SU-DHL-6 (cell line): Measurements from ENCODE around the gene ARMH4.

ENCODE experiments used
- H2AFZ ChIP-seq: fragments of 200-600 bp; sonication (generic); 2 replicates; pipeline ENCODE4 v1.6.1; 2014; ENCODE audit warnings: low read depth, mild to moderate bottlenecking, moderate library complexity, mixed read lengths, antibody characterized with exemption, low read length; ENCODE audit not compliant: severe bottlenecking
- H3F3A ChIP-seq: fragments of 200-600 bp; shearing (Covaris generic); 2 replicates; pipeline ENCODE4 v1.6.0; 2016; ENCODE audit warnings: antibody characterized with exemption, mild to moderate bottlenecking; ENCODE audit not compliant: insufficient read depth
- H3K27ac ChIP-seq: fragments of 200-600 bp; sonication (generic); 2 replicates; pipeline ENCODE4 v1.5.1; 2016; ENCODE audit warnings: low read depth, mild to moderate bottlenecking, low read length, moderate library complexity, mixed read lengths
- H3K27me3 ChIP-seq: fragments of 200-600 bp; sonication (generic), shearing (Covaris generic); 2 replicates; pipeline ENCODE4 v1.6.0; 2014; ENCODE audit warnings: mild to moderate bottlenecking, low read length
- H3K36me3 ChIP-seq: fragments of 200-600 bp; sonication (generic); 2 replicates; pipeline ENCODE4 v1.6.1; 2014; ENCODE audit warnings: mild to moderate bottlenecking, low read length, mixed read lengths
- H3K4me2 ChIP-seq: fragments of 300-600, 200-600 bp; shearing (Covaris generic), sonication (generic); 2 replicates; pipeline ENCODE4 v1.6.0; 2014; ENCODE audit warnings: low read length, low read depth, mild to moderate bottlenecking; ENCODE audit not compliant: poor library complexity, severe bottlenecking
- H3K4me3 ChIP-seq: fragments of 200-600 bp; sonication (generic); 2 replicates; pipeline ENCODE4 v1.5.1; 2014; ENCODE audit warnings: antibody characterized with exemption, low read length, mild to moderate bottlenecking, mixed read lengths; ENCODE audit not compliant: insufficient read depth, poor library complexity, severe bottlenecking
- H3K79me2 ChIP-seq: fragments of 200-600 bp; sonication (generic); 2 replicates; pipeline ENCODE4 v1.6.1; 2014; ENCODE audit warnings: mild to moderate bottlenecking, low read length, moderate library complexity; ENCODE audit not compliant: insufficient read depth
- H3K9ac ChIP-seq: fragments of 200-600 bp; sonication (generic); 2 replicates; pipeline ENCODE4 v1.7.0; 2014; ENCODE audit warnings: mild to moderate bottlenecking, low read length
- H3K9me2 ChIP-seq: fragments of 200-600 bp; sonication (generic); replicated peaks from 2 replicates; pipeline ENCODE4 v1.6.1; 2014; ENCODE audit warnings: low read length; ENCODE audit not compliant: insufficient read depth
- H3K9me3 ChIP-seq: fragments of 200-600 bp; sonication (generic); 2 replicates; pipeline ENCODE4 v1.6.1; 2014; ENCODE audit warnings: low read length, mixed read lengths; ENCODE audit not compliant: insufficient read depth
- H4K20me1 ChIP-seq: fragments of 200-600 bp; sonication (generic); 2 replicates; pipeline ENCODE4 v1.6.1; 2014; ENCODE audit warnings: low read depth, mild to moderate bottlenecking, antibody characterized with exemption, low read length, moderate library complexity, mixed read lengths
- CTCF ChIP-seq: fragments of 200-600 bp; sonication (generic); IDR thresholded peaks from one replicate; pipeline ENCODE4 v1.5.1; 2017; ENCODE audit warnings: antibody characterized with exemption, mild to moderate bottlenecking, low read length, moderate library complexity; ENCODE audit not compliant: insufficient read depth, poor library complexity, severe bottlenecking
- EZH2phosphoT487 ChIP-seq: fragments of 200-600 bp; sonication (generic), shearing (Covaris generic); conservative IDR thresholded peaks from 2 replicates; pipeline ENCODE4 v1.6.1; 2018; ENCODE audit warnings: mild to moderate bottlenecking, antibody characterized with exemption, low read length, moderate library complexity, mixed read lengths

The ARMH4 gene

GRCh38 chr14:58100735-58101368, 51.2 kb downstream of the ARMH4 start:
- Histone ChIP-seq H3K36me3 (no peaks in the 10 kb centered on the region), H4K20me1 (no peaks in the 10 kb centered on the region), H3F3A (no peaks in the 10 kb centered on the region), H3K27ac (no peak overlapping the region), H3K79me2 (no peaks in the 10 kb centered on the region), H3K4me2 (no peak overlapping the region), H3K9me2 (no peaks in the 10 kb centered on the region), H3K27me3 (no peaks in the 10 kb centered on the region), H3K9me3 (no peaks in the 10 kb centered on the region), H3K4me3 (no peak overlapping the region), H3K9ac (no peak overlapping the region), H2AFZ (no peak overlapping the region)
- no peak for TF ChIP-seq CTCF
- no peak for TF ChIP-seq EZH2phosphoT487

DNA sequence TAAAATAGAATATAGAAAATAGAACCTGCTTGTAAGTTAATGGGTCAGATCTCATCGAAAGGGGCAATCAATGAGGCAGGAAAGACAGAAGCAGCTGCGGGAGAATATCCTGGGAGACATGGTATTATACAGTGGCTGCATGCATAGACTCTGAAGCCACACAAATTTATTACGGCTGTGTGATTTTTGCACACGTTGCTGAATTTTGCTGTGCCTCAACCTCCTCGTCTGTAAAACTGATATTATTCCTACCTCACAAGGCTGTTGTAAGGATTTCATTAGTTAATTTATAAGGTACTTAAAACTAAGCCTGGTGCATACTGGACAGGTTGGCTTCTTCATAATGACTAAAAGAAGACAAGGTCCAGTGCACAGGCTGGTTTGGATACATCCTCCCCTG, 52.3 kb downstream of the ARMH4 start:
- no peak overlapping the region for H3K4me2 ChIP-seq
- no peak overlapping the region for H3K4me3 ChIP-seq
- no peaks in the 10 kb centered on the region for H3F3A ChIP-seq
- H3K9me3 ChIP-seq = no peaks in the 10 kb centered on the region
- H3K27ac ChIP-seq = no peak overlapping the region
- TF ChIP-seq EZH2phosphoT487 (no peak), CTCF (no peak)
- H3K79me2 ChIP-seq = no peaks in the 10 kb centered on the region
- H3K27me3 ChIP-seq = no peaks in the 10 kb centered on the region
- H4K20me1 ChIP-seq = no peaks in the 10 kb centered on the region
- no peak overlapping the region for H2AFZ ChIP-seq
- H3K9ac ChIP-seq = no peak overlapping the region
- no peaks in the 10 kb centered on the region for H3K9me2 ChIP-seq
- H3K36me3 ChIP-seq = no peaks in the 10 kb centered on the region

DNA sequence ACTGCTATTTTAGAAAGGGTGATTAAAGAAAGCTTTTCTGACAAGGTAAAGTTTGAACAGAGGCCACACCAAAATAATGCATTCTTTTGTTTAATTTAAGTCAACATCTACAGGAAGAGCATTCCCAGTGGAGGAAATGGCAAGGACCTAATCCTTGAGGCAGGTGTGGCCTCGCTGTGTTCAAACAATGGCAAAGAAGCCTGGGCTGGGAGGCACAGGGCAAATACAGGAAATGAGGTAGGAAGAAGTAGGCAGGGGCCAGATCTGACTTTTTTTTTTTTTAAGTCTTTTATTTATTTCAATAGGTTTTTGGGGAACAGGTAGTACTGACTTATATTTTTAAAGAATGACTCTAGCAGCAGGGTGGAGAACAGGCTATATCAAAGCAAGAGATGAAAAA, 53.5 kb downstream of the ARMH4 start:
- H4K20me1 ChIP-seq = no peaks in the 10 kb centered on the region
- no peaks in the 10 kb centered on the region for H3K9me2 ChIP-seq
- H3K27ac ChIP-seq = no peak overlapping the region
- H3K9ac ChIP-seq = no peak overlapping the region
- TF ChIP-seq EZH2phosphoT487 (no peak), CTCF (no peak)
- no peaks in the 10 kb centered on the region for H3K79me2 ChIP-seq
- H3K36me3 ChIP-seq = no peaks in the 10 kb centered on the region
- H3K4me3 ChIP-seq = no peak overlapping the region
- H2AFZ ChIP-seq = no peak overlapping the region
- H3K27me3 ChIP-seq = no peaks in the 10 kb centered on the region
- no peak overlapping the region for H3K4me2 ChIP-seq
- H3K9me3 ChIP-seq = no peaks in the 10 kb centered on the region
- H3F3A ChIP-seq = no peaks in the 10 kb centered on the region
